HG03095 (cell line): ENCODE measurements around the gene SETD4.
"Not testable (repeated sequence)": the region's sequence is repeated elsewhere in the genome, so short reads cannot be mapped to it uniquely, and the experiment has no call there.

Source experiments
- ATAC-seq: cut with Tn5 transposase; IDR thresholded peaks from one replicate; pipeline ENCODE4 v1.9.1; 2021; ENCODE audit warnings: moderate library complexity; ENCODE audit not compliant: unreplicated experiment

SETD4 gene

DNA sequence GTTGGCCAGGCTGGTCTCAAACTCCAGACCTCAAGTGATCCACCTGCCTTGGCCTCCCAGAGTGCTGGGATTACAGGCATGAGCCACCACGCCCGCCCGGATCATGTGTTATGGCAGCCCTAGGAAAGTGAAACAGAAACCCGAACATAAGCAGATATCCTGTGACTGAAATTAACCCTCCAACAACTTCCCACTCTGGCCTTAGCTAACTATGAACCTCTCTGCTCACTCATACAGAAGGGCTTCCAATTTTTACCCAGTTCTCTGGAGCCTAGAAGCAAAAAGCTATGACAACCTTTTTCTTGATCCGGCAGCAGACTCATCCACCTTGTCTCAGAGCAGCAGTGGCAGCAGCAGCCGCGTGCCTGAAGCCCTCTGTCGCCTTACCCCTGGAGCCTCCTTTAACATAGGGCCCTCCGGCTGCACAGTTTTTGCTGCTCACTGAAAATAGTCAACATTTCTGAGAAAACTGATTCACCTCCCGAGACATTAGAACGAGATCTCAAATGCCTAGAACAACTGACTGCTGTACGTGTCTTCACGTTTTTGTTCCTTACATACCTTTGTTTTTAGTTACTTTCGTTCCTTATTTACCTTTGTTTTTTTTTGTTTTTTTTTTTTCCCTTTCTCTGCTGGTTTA, 18.8 kb upstream of the SETD4 start:
- ATAC-seq = no peak

DNA sequence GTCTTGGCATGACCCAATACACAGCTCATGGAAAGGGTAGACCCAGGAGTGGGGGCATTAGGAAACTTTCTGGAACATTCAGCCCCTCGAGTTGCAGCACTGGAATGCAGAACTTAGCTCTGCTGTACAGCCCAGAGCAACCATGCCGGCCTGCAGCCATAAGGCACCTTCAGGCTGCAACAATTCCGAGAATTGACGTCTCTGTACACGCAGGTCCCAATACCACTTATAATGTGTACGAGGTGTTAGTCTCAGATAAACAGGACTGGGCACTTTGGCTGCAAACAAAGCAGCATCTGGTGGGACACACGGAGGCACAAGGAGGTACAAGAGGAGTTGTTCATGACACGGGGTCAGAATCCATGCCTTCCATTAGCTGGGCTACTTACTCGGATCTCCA, 17.4 kb upstream of the SETD4 start:
- no peak for ATAC-seq

DNA sequence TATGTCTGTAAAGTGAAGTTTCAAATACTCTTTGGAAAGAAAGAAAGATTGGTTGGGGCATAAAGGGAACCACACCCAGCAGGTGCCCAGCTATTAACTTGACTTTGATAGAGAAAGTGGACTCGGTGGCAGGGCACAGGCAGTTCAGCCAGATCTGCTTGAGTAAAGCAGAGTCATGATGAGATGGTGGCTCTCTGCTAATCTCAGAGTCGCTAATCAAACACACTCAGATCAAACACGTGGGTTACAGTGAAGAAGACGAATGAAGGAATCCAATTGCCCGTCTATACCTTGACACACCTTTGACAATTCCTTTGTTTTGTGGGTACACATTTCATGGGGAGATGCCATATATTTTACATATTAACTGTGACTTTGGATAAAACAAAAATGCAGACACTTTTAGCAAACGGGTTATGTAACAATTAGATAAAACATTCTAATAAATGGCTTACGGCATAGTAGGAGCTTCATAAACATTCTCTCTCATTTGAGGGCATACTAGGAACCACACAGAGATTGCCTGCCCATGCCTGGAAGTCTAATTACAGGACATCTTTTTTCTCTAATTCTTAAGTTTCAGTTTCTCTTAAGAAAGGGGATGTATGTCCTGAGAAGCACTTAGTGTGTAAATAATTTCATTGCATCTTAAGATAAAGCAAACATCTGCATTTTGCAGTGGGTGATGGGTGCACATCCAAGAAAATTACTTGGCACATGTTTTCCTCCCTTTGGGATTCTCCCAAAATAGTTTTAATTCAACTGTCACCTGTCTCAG, 16.7 kb upstream of the SETD4 start:
- ATAC-seq = no peak

DNA sequence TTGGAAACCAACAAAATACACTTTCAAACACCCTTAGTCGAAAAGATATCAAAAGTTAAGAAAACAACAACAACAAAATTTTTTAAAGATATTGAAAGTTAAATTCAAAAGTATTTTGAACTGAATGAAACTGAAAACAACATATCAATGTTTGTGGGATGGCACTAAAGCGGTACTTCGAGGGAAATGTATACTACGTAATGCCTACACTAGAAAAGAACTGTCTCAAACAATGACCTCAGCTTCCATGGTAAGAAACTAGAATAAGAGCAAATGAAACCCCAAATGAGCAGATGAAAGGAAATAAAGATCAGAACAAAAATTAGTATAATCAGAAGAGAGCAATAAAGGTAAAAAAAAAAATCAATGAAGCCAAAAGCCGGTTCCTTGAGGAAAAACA, 15.6 kb upstream of the SETD4 start:
- ATAC-seq = no peak

DNA sequence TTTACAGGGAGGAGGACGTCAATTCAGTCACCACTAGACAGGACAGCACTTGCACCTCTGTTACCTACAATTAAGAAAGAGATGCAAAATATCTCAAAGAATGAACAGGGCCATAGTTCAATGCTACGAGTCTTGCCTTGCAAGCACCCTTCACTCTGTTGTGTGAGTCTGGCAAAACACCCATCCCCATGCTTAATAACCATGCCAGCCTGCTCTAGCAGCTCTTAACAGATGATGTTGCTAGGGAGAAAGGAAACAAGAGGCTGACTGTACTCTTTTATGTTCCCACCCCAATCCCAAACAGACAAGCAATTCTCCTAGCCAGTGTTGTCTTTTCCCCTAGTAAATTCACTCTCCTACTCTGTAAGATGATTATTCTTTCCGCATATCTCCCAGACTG, 14.8 kb upstream of the SETD4 start:
- ATAC-seq = no peak

DNA sequence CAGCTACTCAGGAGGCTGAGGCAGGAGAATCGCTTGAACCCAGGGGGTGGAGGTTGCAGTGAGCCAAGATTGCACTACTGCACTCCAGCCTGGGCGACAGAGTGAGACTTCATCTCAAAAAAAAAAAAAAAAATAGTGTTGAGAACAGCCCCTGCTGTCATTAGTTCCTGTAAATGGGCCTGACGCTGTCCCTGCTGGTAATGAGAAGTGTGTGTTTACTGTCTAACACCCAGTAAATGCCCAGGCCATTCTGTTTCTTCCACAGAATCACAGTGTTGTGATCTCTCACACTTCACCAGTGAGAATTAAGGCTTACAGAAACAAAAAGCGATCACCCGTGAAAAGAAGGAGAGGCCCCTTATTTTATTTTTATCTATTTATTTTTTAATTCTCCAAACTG, 13.6 kb upstream of the SETD4 start:
- ATAC-seq = not testable (repeated sequence)

DNA sequence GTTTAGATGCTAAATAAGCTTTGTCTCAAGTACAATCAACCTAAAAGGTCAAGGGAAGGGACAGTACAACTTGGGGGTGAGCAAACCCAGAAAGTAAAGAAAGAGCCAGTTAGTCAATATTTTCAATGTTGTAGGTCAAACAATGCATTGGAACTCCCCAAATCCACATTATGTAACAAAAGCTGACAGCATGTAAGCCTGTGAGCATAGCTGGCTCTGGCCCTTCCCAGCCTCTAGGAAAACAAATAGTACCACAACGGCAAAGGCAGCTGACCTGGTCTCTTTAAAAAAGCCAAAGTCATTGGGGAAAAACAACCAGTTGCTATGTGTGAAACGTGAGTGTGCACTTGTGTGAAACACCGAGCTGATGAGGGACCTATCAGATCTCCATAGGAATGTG, 12.9 kb upstream of the SETD4 start:
- ATAC-seq = no peak

DNA sequence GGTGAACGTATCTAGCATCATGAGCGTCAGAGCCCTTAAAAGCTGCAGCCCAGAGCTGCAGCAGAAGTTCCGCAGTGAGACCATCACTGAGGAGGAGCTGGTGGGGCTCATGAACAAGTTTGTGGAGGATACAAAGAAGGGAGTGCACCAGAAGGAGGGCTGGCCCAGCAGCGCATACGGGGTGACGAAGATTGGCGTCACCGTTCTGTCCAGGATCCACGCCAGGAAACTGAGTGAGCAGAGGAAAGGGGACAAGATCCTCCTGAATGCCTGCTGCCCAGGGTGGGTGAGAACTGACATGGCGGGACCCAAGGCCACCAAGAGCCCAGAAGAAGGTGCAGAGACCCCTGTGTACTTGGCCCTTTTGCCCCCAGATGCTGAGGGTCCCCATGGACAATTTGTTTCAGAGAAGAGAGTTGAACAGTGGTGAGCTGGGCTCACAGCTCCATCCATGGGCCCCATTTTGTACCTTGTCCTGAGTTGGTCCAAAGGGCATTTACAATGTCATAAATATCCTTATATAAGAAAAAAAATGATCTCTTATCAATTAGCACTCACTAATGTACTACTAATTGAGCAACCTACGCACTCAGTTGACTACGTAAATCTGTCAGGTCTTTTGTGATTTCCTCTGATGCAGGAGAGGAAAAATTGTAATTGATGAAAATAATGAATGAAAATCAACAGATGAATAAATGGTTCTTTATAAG, 12.3 kb upstream of the SETD4 start:
- ATAC-seq = no peak

DNA sequence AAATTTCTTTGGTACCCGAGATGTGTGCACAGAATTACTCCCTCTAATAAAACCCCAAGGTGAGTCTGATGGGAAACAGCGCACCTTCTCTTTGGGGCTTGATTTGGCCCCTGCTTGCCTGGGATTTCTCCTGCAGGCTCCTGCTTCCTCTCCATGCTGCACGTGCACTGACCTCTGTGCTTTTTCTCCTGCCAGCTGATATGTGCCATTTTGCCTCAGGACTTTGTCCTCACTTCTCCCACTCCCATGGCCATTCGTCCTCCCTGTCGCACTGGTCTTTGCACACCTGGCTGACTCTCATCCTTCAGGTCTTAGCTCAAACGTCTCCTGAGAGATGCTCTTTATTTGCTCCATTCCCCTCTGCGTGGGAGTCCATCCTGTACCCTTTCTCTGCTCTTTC, 10.7 kb upstream of the SETD4 start:
- ATAC-seq = no peak

DNA sequence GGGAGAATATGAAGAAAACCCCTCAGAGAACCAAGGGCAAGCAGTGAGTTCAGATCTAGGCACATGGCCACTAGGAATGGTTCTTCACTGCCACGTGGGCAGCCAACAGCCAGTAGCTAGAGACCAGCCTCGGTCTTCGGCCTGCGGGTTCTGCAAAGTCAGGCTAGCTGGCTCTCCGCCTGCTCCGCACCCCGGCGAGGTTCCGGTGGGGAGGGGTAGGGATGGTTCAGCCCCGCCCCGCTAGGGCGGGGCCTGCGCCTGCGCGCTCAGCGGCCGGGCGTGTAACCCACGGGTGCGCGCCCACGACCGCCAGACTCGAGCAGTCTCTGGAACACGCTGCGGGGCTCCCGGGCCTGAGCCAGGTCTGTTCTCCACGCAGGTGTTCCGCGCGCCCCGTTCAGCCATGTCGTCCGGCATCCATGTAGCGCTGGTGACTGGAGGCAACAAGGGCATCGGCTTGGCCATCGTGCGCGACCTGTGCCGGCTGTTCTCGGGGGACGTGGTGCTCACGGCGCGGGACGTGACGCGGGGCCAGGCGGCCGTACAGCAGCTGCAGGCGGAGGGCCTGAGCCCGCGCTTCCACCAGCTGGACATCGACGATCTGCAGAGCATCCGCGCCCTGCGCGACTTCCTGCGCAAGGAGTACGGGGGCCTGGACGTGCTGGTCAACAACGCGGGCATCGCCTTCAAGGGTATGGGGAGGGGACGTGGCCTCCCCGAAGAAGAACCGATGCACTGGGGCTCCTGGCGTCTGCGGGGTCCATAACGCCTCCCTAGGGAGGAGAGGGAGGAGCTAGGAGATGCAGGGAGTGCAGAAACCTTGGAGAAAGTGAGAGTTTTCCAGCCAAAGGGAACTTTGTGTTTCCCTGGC, 9.6 kb upstream of the SETD4 start, which contains the start of gene CBR1:
Gene CBR1 (plus strand): TSS at position 312 of the 871 bp plus-strand sequence. CDS start 92 bp downstream, at position 404.
- ATAC-seq = peak; percentile 97

DNA sequence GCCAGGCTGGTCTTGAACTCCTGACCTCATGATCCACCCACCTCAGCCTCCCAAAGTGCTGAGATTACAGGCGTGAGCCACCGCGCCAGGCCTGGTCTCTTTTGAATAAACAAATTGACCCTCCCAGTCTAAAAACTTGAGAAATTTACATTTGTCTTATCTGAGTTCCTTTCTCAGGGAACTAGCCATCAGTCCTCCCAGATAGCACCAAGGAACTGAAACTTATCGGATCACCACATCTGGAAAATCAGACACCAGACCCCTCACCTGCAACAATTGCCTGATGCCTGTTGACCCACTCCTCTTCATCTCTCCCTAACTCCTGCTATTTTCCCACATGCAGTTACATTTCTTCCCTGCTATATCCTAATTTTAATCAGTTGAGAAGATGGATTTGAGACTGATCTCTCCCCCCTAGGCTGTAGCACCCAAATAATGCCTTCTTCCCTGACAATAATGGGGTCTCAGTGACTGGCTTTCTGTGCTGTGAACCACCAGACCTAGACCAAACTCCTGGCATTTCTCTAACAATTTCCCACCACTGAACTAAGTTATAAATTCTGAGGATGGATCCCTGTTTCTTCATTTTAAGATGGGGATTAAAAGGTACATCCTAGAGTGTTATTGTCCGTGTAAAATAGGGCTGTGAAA, 8.5 kb upstream of the SETD4 start:
- ATAC-seq = no peak

DNA sequence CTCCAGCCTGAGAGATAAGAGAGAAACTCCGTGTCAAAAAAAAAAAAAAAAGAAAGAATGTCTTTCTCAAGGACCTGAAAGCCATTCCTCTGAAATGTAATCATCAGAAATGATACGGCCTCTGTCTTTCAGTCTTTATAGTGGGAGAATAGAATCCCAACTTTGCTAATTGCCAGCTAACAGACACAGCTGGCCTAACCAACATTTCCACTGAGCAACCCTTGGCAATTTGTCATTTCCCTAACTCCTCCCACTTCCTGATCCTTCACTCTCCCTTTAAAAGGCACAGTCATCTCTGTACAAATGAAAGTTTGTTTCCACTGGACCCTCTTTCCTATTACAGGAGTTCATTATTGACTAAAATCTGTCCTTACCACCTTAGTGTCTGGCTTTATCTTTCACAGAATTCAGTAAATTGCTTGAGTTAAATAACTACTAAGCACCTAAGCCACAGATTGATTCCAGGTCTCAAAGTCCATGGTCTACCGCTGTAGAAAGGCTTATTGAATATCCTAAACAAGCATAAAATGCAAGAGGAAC, 5.2 kb upstream of the SETD4 start:
- ATAC-seq = no peak

DNA sequence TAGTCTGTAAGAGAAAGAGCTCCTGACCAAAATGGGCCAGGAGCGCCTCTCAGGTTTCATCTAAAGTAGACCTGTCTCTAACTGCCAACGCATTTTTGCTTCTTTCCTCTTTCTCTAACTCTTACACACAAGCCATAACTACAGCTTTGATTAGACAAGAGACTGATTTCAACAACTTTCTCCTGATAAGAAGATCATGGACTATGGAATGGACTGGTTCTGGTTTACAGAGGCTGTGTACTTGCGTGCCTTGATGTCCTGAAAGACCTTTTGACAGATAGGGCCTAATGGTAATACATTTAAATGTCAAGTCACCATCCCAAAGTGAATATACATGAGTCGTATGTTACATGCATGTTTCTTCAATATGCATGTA, 3.7 kb upstream of the SETD4 start:
- ATAC-seq = no peak

DNA sequence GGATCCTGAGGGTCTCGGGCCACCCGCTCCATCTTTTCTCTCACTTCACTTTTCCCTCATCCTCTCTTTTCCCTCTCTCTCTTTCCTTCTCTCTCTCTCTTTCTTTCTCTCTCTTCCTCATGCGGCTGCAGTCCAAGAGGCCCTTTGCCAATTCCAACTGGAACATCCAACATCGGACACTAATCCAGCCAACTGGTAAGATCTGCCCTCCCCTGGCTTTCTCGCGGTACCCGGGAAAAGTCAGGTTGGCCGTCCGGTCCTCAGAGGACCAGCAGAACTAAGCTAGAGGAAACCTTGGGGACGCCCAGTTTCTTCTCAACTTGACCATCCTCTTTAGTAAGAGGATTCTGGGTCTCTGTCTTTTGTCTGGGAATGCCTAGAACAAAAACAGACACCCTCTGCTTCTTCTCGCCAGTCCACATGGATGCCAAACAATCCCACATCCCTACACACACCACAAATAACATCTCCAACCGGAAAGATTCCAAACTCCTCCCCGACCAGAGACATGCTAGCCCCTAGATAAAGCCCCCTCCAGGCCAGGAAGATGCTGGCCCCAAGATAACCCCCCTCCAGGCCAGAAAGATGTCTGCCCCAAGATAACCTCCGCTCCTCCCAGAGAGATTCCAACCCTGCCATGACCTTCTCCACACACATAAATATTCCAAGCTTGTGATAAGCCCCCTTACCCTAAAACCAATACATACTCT, 3.2 kb upstream of the SETD4 start:
- no peak for ATAC-seq

DNA sequence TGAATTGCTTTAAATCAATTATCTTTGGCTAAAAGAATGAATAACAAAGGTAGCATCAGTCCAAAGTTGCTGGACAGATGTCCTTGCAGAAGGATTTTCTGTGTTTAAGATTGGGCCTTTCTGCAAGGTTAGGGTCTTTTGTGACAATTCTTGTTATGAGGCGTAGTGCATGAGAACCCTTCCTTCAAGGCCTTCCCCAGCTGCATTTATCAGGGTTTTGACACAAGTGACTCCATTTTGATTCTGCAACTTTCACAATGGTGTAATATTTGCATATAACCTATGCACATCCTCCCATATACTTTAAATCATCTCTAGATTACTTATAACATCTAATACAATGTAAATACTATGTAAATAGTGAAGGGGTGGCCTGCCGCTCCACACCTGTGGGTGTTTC, 1.1 kb upstream of the SETD4 start:
- no peak for ATAC-seq

DNA sequence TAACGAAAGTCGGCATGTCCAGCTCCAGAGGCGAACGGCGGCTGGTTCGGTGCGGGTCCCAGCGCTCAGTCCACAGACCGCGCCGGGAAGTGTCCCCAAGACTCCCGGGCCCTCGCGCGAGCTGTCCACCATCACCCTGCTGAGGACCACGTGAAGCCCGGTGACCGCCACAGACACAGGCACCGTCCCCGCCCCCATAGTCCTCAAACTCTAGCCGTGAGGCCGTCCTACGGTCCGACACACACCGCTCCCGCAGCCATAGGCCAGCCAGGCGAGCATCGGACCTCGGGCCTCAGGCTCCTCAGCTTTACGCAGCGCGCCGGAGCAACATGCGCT, 535 bp downstream of the SETD4 start:
- peak; percentile 39 for ATAC-seq

DNA sequence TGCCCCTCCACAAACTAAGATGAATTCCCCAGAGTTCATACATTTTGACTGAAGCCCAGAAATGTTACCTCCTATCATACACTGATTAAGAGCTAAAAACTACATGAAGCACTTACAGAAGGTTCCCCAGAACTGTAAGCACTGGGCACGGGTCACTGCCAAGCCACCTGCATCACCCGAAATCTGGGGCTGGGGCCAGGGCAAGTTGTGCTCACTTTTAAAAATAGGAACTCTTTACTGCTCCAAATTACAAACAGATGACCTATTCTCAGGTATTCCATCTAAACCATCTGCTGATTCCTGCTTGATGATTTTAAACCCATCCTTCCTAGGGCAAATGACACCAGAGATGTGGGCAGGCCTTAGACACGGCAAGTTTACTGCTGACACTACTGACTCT, 4.8 kb downstream of the SETD4 start:
- no peak for ATAC-seq

DNA sequence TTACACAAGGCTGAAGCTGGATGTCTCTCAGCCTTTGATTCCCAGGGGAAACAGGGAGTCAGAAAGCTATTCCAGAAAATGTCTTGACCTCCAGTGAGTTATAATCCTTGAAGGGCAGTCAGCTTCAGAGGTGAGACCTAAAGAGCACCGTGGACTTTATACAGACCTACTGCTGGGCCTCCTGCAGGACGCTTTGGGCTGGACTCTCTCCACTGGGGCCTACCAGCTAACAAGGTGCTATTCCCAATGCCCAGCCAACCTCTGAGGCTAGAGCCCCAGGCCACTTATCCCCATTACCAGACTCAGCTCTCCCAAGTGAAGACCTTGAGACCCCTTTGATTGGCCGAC, 6.6 kb downstream of the SETD4 start:
- no peak for ATAC-seq

DNA sequence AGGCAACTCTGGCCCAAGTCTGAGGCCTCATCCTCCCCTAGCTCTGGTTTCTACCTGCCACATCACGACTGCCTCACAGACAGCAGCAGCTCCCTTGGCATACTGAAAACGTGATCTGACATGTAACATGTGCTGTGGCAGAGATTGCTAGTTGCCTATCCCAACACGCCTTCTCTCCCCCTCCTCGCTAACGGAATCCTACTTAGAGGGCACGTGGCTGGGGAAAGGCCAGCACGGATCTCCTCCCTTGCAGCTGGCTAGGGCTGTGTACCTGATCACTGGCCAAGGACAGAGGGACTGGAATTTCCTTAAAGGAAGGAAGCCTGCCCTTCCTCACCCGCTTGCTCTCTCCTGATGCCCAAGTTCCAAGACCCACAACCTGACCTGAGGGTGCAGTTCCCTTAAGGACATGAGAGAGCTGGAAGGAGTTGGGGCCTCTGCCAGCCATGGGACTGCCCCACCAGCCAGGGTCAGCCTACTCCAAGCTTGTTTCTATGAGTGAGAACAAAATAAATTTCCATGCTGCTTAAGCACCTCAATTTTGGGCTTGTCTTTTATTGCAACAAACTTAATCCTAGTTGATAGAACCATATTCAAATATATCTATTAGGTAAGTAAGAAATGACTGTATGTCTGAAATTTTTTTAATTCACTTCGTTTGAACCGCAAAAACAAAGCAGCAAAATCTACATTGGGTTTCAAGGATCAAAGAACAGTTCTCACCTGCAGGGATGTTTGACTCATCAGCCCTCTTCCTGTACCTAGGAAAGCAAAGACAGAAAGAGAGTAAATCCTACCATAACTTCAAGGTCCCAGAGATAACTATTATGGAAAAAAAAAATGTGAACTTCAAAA, 7.2 kb downstream of the SETD4 start:
- ATAC-seq = no peak
